ENCODE results near the gene FMNL3.
"Not testable (repeated sequence)": the region's sequence is repeated elsewhere in the genome, so short reads cannot be mapped to it uniquely, and the experiment has no call there.

DNA sequence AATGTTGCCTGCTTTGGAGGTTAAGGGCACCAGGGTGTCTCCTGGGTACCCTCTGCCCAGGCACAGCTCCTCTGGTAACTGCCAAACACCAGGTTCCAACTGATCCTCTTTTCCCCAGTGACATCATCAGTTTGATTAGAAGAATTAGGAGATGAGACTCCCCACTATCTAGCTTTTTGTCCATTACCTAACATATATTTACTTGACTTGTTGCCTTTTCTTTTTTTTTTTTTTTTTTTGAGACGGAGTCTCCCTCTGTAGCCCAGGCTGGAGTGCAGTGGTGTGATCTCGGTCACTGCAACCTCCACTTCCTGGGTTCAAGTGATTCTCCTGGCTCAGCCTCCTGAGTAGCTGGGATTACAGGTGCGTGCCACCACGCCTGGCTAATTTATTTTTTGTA lies 101.7 kb downstream of the FMNL3 start, which contains the start of gene FAM186B:
- TF ChIP-seq, protein P1, sequence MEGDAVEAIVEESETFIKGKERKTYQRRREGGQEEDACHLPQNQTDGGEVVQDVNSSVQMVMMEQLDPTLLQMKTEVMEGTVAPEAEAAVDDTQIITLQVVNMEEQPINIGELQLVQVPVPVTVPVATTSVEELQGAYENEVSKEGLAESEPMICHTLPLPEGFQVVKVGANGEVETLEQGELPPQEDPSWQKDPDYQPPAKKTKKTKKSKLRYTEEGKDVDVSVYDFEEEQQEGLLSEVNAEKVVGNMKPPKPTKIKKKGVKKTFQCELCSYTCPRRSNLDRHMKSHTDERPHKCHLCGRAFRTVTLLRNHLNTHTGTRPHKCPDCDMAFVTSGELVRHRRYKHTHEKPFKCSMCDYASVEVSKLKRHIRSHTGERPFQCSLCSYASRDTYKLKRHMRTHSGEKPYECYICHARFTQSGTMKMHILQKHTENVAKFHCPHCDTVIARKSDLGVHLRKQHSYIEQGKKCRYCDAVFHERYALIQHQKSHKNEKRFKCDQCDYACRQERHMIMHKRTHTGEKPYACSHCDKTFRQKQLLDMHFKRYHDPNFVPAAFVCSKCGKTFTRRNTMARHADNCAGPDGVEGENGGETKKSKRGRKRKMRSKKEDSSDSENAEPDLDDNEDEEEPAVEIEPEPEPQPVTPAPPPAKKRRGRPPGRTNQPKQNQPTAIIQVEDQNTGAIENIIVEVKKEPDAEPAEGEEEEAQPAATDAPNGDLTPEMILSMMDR (IDR thresholded peaks at IDR 0.05 in 2 of 3, conservative IDR thresholded peaks at IDR 0.05 in 1 of 3; ENCODE audit: borderline replicate concordance in 1 of 3, insufficient read depth in 1 of 3, low read depth in 2 of 3, low read length in 2 of 3), result not testable (repeated sequence)
- not testable (repeated sequence) for TF ChIP-seq EZH2phosphoT487 (IDR thresholded peaks at IDR 0.05; ENCODE audit: borderline replicate concordance); POLR2A (IDR thresholded peaks at IDR 0.05; ENCODE audit: borderline replicate concordance, extremely low read depth, insufficient read depth, insufficient read length); EZH2 (IDR thresholded peaks at IDR 0.05); MAX (IDR thresholded peaks at IDR 0.05); FOSL1 (IDR thresholded peaks at IDR 0.05; ENCODE audit: low read depth); ZNF274 (IDR thresholded peaks at IDR 0.05; ENCODE audit: low read depth, low read length); RAD21 (IDR thresholded peaks at IDR 0.05; ENCODE audit: low read depth); YY1 (IDR thresholded peaks at IDR 0.05; ENCODE audit: extremely low read depth, insufficient replicate concordance, low read depth, low read length); ZFX (IDR thresholded peaks at IDR 0.05); EGR1 (IDR thresholded peaks at IDR 0.05; ENCODE audit: low read depth)
